GM12865 (cell line): ENCODE results near the gene GCK.

Experiments used
- DNase-seq: peaks from one replicate; pipeline ENCODE4 v3.0.0; 2010; ENCODE audit warnings: low read depth
- H3K4me3 ChIP-seq: 2 replicates; pipeline ENCODE4 v1.5.1; 2011; ENCODE audit warnings: mild to moderate bottlenecking, low read depth, low read length, control low read depth
- TF ChIP-seq, protein P1 (sequence below): IDR thresholded peaks from 2 replicates; pipeline ENCODE4 v1.5.1; 2011; ENCODE audit warnings: low read length, control low read depth, low read depth, inconsistent platforms; ENCODE audit not compliant: insufficient read depth; ENCODE audit errors: missing control alignments

GCK gene

DNA sequence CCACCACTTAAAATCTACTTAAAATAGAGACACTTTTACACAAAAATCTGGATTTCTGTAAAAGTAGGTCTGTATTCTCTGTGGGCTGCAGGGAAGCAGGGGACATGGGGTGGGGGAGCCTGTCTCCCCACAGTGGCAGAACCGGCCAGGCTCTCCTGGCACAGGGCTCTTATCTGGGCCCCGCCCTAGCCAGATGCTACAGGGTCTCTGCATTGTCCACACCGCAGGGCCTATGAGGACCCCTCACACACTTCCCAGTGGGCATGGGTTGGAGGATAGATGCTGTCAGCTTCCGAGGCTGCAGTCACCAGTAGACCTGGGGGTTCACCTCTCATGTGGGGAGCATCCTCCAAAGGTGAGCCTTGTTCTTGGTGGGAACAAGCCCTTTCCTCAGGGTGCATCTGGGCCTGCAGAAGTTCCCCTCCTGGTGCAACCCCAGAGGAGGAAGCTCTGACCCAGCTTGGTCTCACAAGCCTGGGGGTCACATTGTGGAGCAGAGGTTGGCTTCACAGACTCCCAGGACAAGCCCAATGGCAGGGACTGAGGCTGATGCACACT, 32.7 kb downstream of the GCK start:
- no peak overlapping the region for H3K4me3 ChIP-seq
- TF ChIP-seq, protein P1, sequence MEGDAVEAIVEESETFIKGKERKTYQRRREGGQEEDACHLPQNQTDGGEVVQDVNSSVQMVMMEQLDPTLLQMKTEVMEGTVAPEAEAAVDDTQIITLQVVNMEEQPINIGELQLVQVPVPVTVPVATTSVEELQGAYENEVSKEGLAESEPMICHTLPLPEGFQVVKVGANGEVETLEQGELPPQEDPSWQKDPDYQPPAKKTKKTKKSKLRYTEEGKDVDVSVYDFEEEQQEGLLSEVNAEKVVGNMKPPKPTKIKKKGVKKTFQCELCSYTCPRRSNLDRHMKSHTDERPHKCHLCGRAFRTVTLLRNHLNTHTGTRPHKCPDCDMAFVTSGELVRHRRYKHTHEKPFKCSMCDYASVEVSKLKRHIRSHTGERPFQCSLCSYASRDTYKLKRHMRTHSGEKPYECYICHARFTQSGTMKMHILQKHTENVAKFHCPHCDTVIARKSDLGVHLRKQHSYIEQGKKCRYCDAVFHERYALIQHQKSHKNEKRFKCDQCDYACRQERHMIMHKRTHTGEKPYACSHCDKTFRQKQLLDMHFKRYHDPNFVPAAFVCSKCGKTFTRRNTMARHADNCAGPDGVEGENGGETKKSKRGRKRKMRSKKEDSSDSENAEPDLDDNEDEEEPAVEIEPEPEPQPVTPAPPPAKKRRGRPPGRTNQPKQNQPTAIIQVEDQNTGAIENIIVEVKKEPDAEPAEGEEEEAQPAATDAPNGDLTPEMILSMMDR: no peak
- DNase-seq: no peak

DNA sequence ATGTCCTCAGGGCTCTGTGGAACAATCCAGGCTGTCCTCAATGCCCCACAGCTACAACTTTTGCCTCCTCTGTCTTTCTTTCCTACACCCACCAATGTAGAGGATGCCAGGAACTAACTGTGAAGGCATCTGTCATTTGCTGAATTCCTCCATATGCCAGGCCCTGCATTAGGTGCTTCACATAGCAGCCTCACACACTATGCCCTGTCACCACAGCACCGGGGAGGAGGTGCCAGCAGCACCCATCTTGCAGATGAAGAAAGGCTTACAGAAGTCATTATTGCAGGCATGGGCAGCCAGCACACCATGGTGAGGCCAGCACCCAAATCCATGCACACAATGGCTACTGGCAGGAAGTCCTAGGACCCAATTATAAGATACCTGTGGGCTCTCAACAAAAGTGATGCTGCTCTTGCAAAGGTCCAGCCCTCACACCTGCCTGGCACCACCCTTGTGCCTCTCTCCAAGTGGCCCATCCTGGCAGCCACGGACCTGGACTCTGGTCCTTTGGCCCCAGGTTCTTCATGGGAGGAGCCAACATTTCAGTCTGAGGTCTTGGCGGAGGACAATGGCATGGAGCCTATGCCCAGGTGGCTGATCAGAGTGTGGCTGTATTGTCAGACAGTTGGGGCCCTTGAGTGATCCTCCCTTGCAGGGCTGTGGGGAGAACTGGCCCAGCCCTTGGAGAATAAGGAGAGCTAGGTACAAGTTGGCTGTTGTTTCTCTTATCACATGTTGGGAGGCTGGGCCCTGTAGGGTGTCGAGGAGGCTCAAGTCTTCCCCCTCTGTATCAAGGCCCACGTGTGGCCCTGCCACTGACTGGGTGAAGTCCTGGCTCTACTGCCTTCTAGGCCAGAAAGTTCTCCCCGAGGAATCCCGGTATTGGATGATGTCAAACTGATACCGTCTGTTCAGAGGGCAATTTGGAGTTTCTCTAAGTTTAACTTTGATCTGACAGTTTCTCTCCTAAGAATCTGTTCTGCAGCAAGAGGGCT, 33.8 kb downstream of the GCK start:
- no peak for DNase-seq
- TF ChIP-seq, protein P1: no peak
- no peak overlapping the region for H3K4me3 ChIP-seq

DNA sequence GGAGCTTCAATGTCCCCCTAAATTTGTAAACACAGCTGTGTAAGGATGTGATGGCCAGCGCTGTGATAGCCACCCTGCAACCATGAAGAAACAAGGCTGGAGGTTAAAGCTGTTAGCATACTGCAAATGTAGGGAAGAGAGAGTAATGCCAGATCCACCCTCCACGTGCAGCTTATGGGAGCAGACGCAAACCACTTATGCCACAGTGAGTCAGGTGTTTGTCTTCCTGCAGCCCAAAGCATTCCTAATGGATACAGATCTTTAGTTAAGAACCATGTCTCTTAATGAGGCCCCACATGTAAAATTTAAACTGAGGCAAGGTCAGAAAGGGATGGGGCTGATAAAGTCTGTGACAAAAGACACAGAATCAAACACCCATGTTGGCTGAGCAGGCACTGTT, 34.5 kb downstream of the GCK start:
- H3K4me3 ChIP-seq: no peak overlapping the region
- no peak for DNase-seq
- TF ChIP-seq, protein P1: no peak

DNA sequence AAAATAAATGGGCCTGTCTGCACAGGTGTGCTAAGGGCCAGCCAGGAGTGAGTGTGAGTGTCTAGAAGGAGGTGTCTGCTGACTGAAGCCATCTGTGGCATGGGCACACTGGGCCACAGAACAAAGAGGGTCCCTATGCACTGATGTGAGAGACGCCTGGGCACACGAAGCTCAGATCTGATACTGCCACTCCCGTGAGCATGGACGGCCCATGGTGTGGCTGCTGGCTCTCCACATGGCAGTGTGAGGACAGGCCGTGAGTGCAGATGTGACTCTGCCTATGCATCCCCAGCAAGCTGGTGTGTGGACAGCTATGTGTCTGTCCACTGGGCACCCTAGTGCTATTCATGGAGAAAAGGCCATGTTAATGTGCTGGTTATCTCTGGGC, 35.3 kb downstream of the GCK start:
- TF ChIP-seq, protein P1: no peak

DNA sequence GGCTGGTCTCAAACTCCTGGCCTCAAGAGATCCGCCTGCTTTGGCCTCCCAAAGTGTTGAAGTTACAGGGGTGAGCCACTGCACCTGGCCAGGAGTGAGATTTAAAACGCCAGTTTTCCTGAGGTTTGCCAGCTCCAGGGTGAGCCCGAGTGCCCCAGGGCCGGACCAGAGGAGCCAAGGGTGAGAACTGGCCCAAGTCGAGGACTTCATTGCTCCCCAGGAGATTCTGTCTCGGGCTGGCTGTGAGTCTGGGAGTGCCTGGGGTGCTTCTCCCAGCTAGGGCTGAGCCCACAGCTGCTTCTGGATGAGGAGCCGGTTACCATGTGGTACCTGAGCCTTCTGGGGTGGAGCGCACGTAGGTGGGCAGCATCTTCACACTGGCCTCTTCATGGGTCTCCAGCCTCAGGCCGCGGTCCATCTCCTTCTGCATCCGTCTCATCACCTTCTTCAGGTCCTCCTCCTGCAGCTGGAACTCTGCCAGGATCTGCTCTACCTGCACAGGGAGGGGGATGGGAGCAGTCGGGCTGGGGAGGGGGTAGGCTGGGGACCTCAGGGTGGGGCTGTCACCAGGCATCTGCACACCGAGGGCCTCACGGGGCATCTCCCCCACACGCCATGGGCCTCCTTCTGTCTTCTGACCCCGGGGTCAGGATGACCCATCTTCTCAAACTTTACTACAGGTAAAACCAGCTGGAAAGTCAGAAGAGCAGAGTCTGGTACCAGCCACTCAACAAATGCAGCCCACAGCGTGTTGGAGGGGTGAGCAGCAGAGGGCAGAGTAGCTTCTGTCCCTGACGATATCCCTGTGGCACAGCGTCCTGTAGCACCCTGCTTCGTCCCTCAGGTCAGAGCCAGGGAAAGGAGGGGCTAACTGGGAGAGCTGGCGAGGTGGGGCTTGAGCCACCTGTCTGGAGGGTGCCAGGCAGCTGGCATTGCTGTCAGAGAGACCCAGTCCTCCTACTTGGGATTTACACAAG, 36.0 kb downstream of the GCK start:
- TF ChIP-seq, protein P1: no peak
- no peak overlapping the region for H3K4me3 ChIP-seq
- DNase-seq: no peak

More for the DNA sequence above, 35.3 kb downstream of the GCK start:
- no peak overlapping the region for H3K4me3 ChIP-seq
- DNase-seq: no peak

DNA sequence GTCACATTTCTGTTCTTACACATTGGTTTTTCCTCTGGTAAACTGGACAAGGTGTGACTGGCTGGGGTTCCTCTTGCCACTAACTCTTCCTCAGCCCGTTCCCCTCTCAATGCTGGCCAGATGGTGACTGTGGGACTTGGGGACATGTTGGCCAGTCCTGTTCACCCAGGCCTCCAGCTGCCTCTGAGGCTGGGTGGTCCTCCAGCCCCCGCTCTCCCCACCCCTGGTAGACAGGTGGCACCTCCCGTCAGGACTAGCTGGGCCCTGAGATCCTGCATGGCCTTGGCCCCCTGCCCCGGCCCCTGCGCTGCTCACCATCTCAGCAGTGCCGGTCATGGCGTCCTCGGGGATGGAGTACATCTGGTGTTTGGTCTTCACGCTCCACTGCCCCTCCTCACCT, 37.3 kb downstream of the GCK start:
- no peak for DNase-seq
- no peak overlapping the region for H3K4me3 ChIP-seq
- TF ChIP-seq, protein P1: no peak
